ENCODE data around the gene TIMM13. TPM values are rescaled to one million over a fixed set of nuclear protein-coding genes. Genes with fewer than 3 reads are reported as not detected.

TIMM13 gene
- total RNA-seq, 2 experiments from 2014 or later, result 69.0 to 72.0 TPM

GRCh38 chr19:2438178-2438577, 10.8 kb upstream of the TIMM13 start:
- intact Hi-C loops (cut with micrococcal nuclease), result no loop called here
- Mint-ChIP-seq H3K27ac (no peak overlapping the region), H3K9me3 (no peaks in the 10 kb centered on the region), H3K4me1 (ENCODE audit: low read depth) (no peaks in the 10 kb centered on the region), H3K36me3 (peaks cover 15% of the 10 kb centered on the region), H3K27me3 (no peaks in the 10 kb centered on the region), H3K4me3 (no peak overlapping the region)
- POLR2A ChIA-PET, result interaction anchor here (0.5 kb wide), 1 partner anchor 15 kb away, joined by 3 read pairs; no protein-coding TSS in a partner anchor
- CTCF ChIA-PET, result no interaction called here
- DNase-seq, result no peak

GRCh38 chr19:2436926-2437325, 9.5 kb upstream of the TIMM13 start:
- intact Hi-C loops (cut with micrococcal nuclease), result no loop called here
- ChIA-PET CTCF (no interaction called here), POLR2A (no interaction called here)
- Mint-ChIP-seq H3K4me1 (ENCODE audit: low read depth) (no peaks in the 10 kb centered on the region), H3K27ac (no peak overlapping the region), H3K27me3 (no peaks in the 10 kb centered on the region), H3K4me3 (no peak overlapping the region), H3K9me3 (no peaks in the 10 kb centered on the region), H3K36me3 (peaks cover 18% of the 10 kb centered on the region)
- DNase-seq, result no peak

GRCh38 chr19:2436384-2436783, 9.0 kb upstream of the TIMM13 start:
- intact Hi-C loops (cut with micrococcal nuclease), result no loop called here
- Mint-ChIP-seq H3K4me1 (ENCODE audit: low read depth) (no peaks in the 10 kb centered on the region), H3K27ac (no peak overlapping the region), H3K27me3 (no peaks in the 10 kb centered on the region), H3K36me3 (peaks cover 23% of the 10 kb centered on the region), H3K4me3 (no peak overlapping the region), H3K9me3 (no peaks in the 10 kb centered on the region)
- ChIA-PET POLR2A (no interaction called here), CTCF (no interaction called here)
- no peak for DNase-seq

GRCh38 chr19:2434721-2435265, 7.4 kb upstream of the TIMM13 start:
- no peaks in the 10 kb centered on the region for H3K27me3 Mint-ChIP-seq
- H3K4me1 Mint-ChIP-seq (ENCODE audit: low read depth), result no peaks in the 10 kb centered on the region
- H3K9me3 Mint-ChIP-seq, result no peaks in the 10 kb centered on the region
- H3K36me3 Mint-ChIP-seq, result peaks cover 24% of the 10 kb centered on the region
- ChIA-PET CTCF (no interaction called here), POLR2A (no interaction called here)
- no peak overlapping the region for H3K4me3 Mint-ChIP-seq
- no peak overlapping the region for H3K27ac Mint-ChIP-seq
- intact Hi-C loops (cut with micrococcal nuclease), result no loop called here
- DNase-seq, result no peak

- intact Hi-C loops (cut with micrococcal nuclease), result no loop called here
Observed at GRCh38 chr19:2434267-2434666, 6.9 kb upstream of the TIMM13 start.

GRCh38 chr19:2433854-2434253, 6.5 kb upstream of the TIMM13 start:
- DNase-seq, result no peak
- ChIA-PET POLR2A (no interaction called here), CTCF (no interaction called here)
- H3K27ac Mint-ChIP-seq, result no peak overlapping the region
- H3K27me3 Mint-ChIP-seq, result no peaks in the 10 kb centered on the region
- H3K4me1 Mint-ChIP-seq (ENCODE audit: low read depth), result peaks cover 2% of the 10 kb centered on the region
- H3K4me3 Mint-ChIP-seq, result no peak overlapping the region
- no peaks in the 10 kb centered on the region for H3K9me3 Mint-ChIP-seq
- peaks cover 27% of the 10 kb centered on the region for H3K36me3 Mint-ChIP-seq
- intact Hi-C loops (cut with micrococcal nuclease), result no loop called here

More at GRCh38 chr19:2434267-2434666, 6.9 kb upstream of the TIMM13 start:
- Mint-ChIP-seq H3K9me3 (no peaks in the 10 kb centered on the region), H3K27ac (no peak overlapping the region), H3K4me3 (no peak overlapping the region), H3K36me3 (peaks cover 25% of the 10 kb centered on the region), H3K27me3 (no peaks in the 10 kb centered on the region), H3K4me1 (ENCODE audit: low read depth) (no peaks in the 10 kb centered on the region)
- CTCF ChIA-PET, result no interaction called here
- POLR2A ChIA-PET, result no interaction called here
- DNase-seq, result no peak

GRCh38 chr19:2432131-2432848, 4.9 kb upstream of the TIMM13 start:
- Mint-ChIP-seq H3K4me3 (no peak overlapping the region), H3K9me3 (no peaks in the 10 kb centered on the region), H3K4me1 (ENCODE audit: low read depth) (peaks cover 6% of the 10 kb centered on the region), H3K36me3 (peaks cover 25% of the 10 kb centered on the region), H3K27ac (no peak overlapping the region), H3K27me3 (no peaks in the 10 kb centered on the region)
- ChIA-PET CTCF (no interaction called here), POLR2A (no interaction called here)
- no peak for DNase-seq
- intact Hi-C loops (cut with micrococcal nuclease), result no loop called here

GRCh38 chr19:2431318-2432055, 4.1 kb upstream of the TIMM13 start:
- H3K27ac Mint-ChIP-seq, result no peak overlapping the region
- ChIA-PET CTCF (interaction anchor here (0.6 kb wide), 1 partner anchor 12 kb away, joined by 3 read pairs; no protein-coding TSS in a partner anchor), POLR2A (interaction anchor here (0.7 kb wide), 1 partner anchor 180 kb away, joined by 3 read pairs; no protein-coding TSS in a partner anchor)
- peaks cover 29% of the 10 kb centered on the region for H3K36me3 Mint-ChIP-seq
- H3K4me3 Mint-ChIP-seq, result no peak overlapping the region
- no peak for DNase-seq
- H3K27me3 Mint-ChIP-seq, result no peaks in the 10 kb centered on the region
- H3K9me3 Mint-ChIP-seq, result no peaks in the 10 kb centered on the region
- intact Hi-C loops (cut with micrococcal nuclease), result no loop called here
- peaks cover 9% of the 10 kb centered on the region for H3K4me1 Mint-ChIP-seq (ENCODE audit: low read depth)

GRCh38 chr19:2429917-2430535, 2.6 kb upstream of the TIMM13 start:
- Mint-ChIP-seq H3K4me1 (ENCODE audit: low read depth) (peaks cover 15% of the 10 kb centered on the region), H3K27me3 (no peaks in the 10 kb centered on the region), H3K9me3 (no peaks in the 10 kb centered on the region), H3K4me3 (no peak overlapping the region), H3K36me3 (peaks cover 28% of the 10 kb centered on the region), H3K27ac (no peak overlapping the region)
- intact Hi-C loops (cut with micrococcal nuclease), result loop anchor here (5.0 kb wide), 1 partner anchor 32 kb away; no protein-coding TSS in a partner anchor
- DNase-seq, result no peak
- POLR2A ChIA-PET, result no interaction called here
- CTCF ChIA-PET, result interaction anchor here (1.4 kb wide), 1 partner anchor 207 kb away, joined by 4 read pairs; no protein-coding TSS in a partner anchor

- Mint-ChIP-seq H3K4me3 (no peak overlapping the region), H3K9me3 (no peaks in the 10 kb centered on the region), H3K27ac (no peak overlapping the region), H3K27me3 (no peaks in the 10 kb centered on the region), H3K36me3 (peaks cover 25% of the 10 kb centered on the region), H3K4me1 (ENCODE audit: low read depth) (peaks cover 15% of the 10 kb centered on the region)
- intact Hi-C loops (cut with micrococcal nuclease), result loop anchor here (5.0 kb wide), 1 partner anchor 33 kb away; no protein-coding TSS in a partner anchor
- ChIA-PET CTCF (interaction anchor here (0.6 to 2.2 kb wide), 5 partner anchors 50 to 208 kb away, joined by 3 to 12 read pairs (median 4); no protein-coding TSS in a partner anchor), POLR2A (interaction anchor here (2.1 kb wide), 1 partner anchor 27 kb away, joined by 11 read pairs; the partner anchor contains the start of gene LMNB2)
- DNase-seq, result no peak
Observed at GRCh38 chr19:2428756-2429711, 1.6 kb upstream of the TIMM13 start.

GRCh38 chr19:2428321-2428690, 920 bp upstream of the TIMM13 start:
- no peaks in the 10 kb centered on the region for H3K27me3 Mint-ChIP-seq
- CTCF ChIA-PET, result interaction anchor here (0.6 to 2.2 kb wide), 5 partner anchors 51 to 220 kb away, joined by 3 to 12 read pairs (median 3); no protein-coding TSS in a partner anchor
- peaks cover 22% of the 10 kb centered on the region for H3K36me3 Mint-ChIP-seq
- no peak overlapping the region for H3K4me3 Mint-ChIP-seq
- no peak overlapping the region for H3K27ac Mint-ChIP-seq
- POLR2A ChIA-PET, result interaction anchor here (0.8 to 2.1 kb wide), 3 partner anchors 11 to 411 kb away, joined by 3 to 11 read pairs (median 3); partner anchors contain the start of gene LMNB2
- intact Hi-C loops (cut with micrococcal nuclease), result loop anchor here (5.0 kb wide), 1 partner anchor 34 kb away; no protein-coding TSS in a partner anchor
- H3K4me1 Mint-ChIP-seq (ENCODE audit: low read depth), result peaks cover 15% of the 10 kb centered on the region
- H3K9me3 Mint-ChIP-seq, result no peaks in the 10 kb centered on the region
- no peak for DNase-seq
